Adrenal gland (tissue), 12 donors: ENCODE measurements around the gene TTI1. TPM values are rescaled to one million over a fixed set of nuclear protein-coding genes. Genes with fewer than 3 reads are reported as not detected.

Experiments used
- DNase-seq, 7 donors: peaks; one replicate each; pipeline ENCODE4 v3.0.0-alpha.2; 2019 to 2020
- H3K27ac ChIP-seq, 5 donors: fragments of 200-600 bp; sonication (generic) in 4 of 5; 1 replicate in 3 of 5; 2 replicates in 2 of 5; pipeline versions ENCODE4 v1.5.1 to v1.8.0; 2016 to 2020; ENCODE audit warnings: mild to moderate bottlenecking in 1 of 5
- H3K27me3 ChIP-seq: fragments of 200-600 bp; 2 replicates; pipeline ENCODE4 v1.8.0; 2021
- H3K36me3 ChIP-seq, 2 donors: fragments of 200-600 bp; replicated peaks in 1 of 2; 1 replicate in 1 of 2; 2 replicates in 1 of 2; pipeline versions ENCODE4 v1.5.1 to v1.8.0; 2018 to 2022
- H3K4me1 ChIP-seq, 2 donors: fragments of 200-600 bp; replicated peaks in 1 of 2; 1 replicate in 1 of 2; 2 replicates in 1 of 2; pipeline versions ENCODE4 v1.5.1 to v1.8.0; 2018 to 2021
- H3K4me3 ChIP-seq, 4 donors: fragments of 200-600 bp; sonication (generic) in 3 of 4; one replicate each; pipeline ENCODE4 v1.5.1; 2016 to 2018
- H3K9me3 ChIP-seq, 3 donors: fragments of 200-600 bp; sonication (generic) in 1 of 3; replicated peaks in 1 of 3; 1 replicate in 2 of 3; 2 replicates in 1 of 3; pipeline versions ENCODE4 v1.5.1 to v1.8.0; 2016 to 2021
- CTCF ChIP-seq, 6 experiments: fragments of 450-650 bp in 4 of 6; fragments of 200-600 bp in 2 of 6; sonication (generic) in 1 of 6; IDR thresholded peaks; 1 replicate in 5 of 6; 2 replicates in 1 of 6; pipeline versions ENCODE4 v1.5.1 to v1.8.0; 2016 to 2021; ENCODE audit warnings: antibody characterized with exemption in 6 of 6, mild to moderate bottlenecking in 2 of 6, moderate library complexity in 1 of 6
- POLR2A ChIP-seq, 2 donors: fragments of 450-650 bp; IDR thresholded peaks; one replicate each; pipeline ENCODE4 v1.6.1; 2017; ENCODE audit warnings: antibody characterized with exemption in 2 of 2, mild to moderate bottlenecking in 2 of 2, moderate library complexity in 1 of 2
- WGBS, 4 donors: extraction: QIAGEN DNeasy Blood & Tissue Kit in 2 of 4; methylation state at CpG; one replicate each; pipeline versions ENCODE4 v1.1.5 to v1.1.7; 2013 to 2017; 5-methylcytosine and 5-hydroxymethylcytosine counted together
- intact Hi-C, 2 donors: fragments of 100-400 bp; cut with DNase I; formaldehyde crosslinking; loops; one replicate each; pipeline versions ENCODE4 v1.14.1 to v1.15.0; 2022 to 2023
- polyA plus RNA-seq, 3 donors: library from polyadenylated mRNA; stranded (reverse); fragments of 200-250 nt in 2 of 3; fragments of 350-450 nt in 1 of 3; fragmentation: Illumina TruSeq in 1 of 3; extraction: RNeasy Lipid Tissue Mini Kit (QIAGEN cat#74804) in 1 of 3; gene quantifications; one replicate each; pipeline ENCODE4 v1.2.3, GENCODE V29; 2013 to 2014
- total RNA-seq, 9 donors: library from RNA; depleted of rRNA in 4 of 9; stranded (reverse); fragments of >200 nt in 4 of 9; fragments of 120-200 nt in 1 of 9; fragmentation: NEBNext Ultra II Directional in 1 of 9; extraction: Animal tissue kit (Norgen Biotek cat#: 25700) in 1 of 9; gene quantifications; one replicate each; pipeline versions ENCODE4 v1.1.0 to v1.2.4, GENCODE V29; 2013 to 2023
- donor health status: healthy with polysubstance abuse.
- donor health status: Bipolar disorder and iron deficiency.
- donor health status: DM: yes; HTN: yes; CAD: no.
- donor health status: DM: no; HTN: no; CAD: no.
- donor health status: DM: no; HTN: no; CAD: no.
- donor health status: DM: yes; HTN: yes; CAD: no.

TTI1 gene
- total and polyA plus RNA-seq, 12 donors = 12.5 to 28.7 (median 20.0) TPM

GRCh38 chr20:37935435-37935834 lies 97.8 kb downstream of the TTI1 start:
- Histone ChIP-seq H3K9me3 (no peaks in the 10 kb centered on the region), H3K4me1 (no peaks in the 10 kb centered on the region), H3K4me3 (no peak overlapping the region), H3K36me3 (no peaks in the 10 kb centered on the region), H3K27ac (no peak overlapping the region), H3K27me3 (no peaks in the 10 kb centered on the region)
- DNase-seq = peak in 2 of 7 donors; percentile 15 to 21
- WGBS, 4 donors = 39 to 55% (median 40%) methylated on average over 7 of the region's 7 CpGs
- TF ChIP-seq CTCF (IDR thresholded peaks at IDR 0.05) (no peak), POLR2A (IDR thresholded peaks at IDR 0.05) (no peak)
- intact Hi-C loops = no loop called here

DNA sequence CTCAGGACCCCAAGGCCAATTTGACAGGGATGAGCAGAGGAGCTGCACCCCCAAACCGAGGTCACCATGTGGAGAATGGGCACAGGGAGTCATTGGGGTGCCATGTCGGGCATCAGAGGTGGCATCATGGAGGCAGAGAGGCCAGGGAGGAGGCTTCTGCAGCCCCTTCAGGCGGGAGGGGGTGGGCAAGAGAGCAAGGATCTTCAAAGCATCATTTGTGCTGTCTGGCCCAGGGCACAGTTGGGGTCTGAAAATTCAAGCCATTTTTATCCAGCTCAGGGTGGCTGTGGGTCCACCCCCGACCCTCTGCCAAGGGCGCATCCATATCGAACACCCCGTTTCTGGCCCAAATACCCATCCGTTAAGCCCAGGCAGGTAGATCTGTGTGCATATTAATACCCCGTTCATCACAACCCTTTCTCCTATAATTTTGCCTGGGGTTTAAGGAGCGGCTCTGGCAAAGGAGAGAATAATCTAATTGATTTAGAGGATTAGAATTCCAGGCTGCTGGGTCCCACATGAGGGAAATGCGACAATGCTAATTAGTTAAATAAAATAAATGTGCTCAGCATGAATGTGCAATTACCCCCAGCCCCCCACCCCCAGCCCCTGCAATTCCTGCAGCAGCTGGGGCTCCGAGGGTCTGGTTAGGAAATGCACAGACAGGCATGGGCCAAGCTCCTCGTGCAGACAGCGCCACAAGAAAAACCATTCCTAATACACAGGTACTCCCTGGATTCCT lies 98.5 kb downstream of the TTI1 start:
- H3K27ac ChIP-seq = no peak overlapping the region
- H3K27me3 ChIP-seq = no peaks in the 10 kb centered on the region
- intact Hi-C loops = no loop called here
- no peaks in the 10 kb centered on the region for H3K4me1 ChIP-seq
- WGBS, 4 donors = 80 to 91% (median 88%) methylated on average over 11 to 14 of the region's 14 CpGs
- no peaks in the 10 kb centered on the region for H3K36me3 ChIP-seq
- no peak overlapping the region for H3K4me3 ChIP-seq
- DNase-seq = no peak
- TF ChIP-seq POLR2A (IDR thresholded peaks at IDR 0.05) (no peak), CTCF (IDR thresholded peaks at IDR 0.05) (no peak)
- H3K9me3 ChIP-seq = no peaks in the 10 kb centered on the region

GRCh38 chr20:37933786-37934633 lies 99.2 kb downstream of the TTI1 start:
- no peak for TF ChIP-seq POLR2A (IDR thresholded peaks at IDR 0.05)
- no peak for TF ChIP-seq CTCF (IDR thresholded peaks at IDR 0.05)
- 75 to 82% (median 79%) methylated on average over 13 to 15 of the region's 15 CpGs for WGBS, 4 donors
- H3K9me3 ChIP-seq = no peaks in the 10 kb centered on the region
- H3K27ac ChIP-seq = no peak overlapping the region
- H3K36me3 ChIP-seq = no peaks in the 10 kb centered on the region
- H3K4me3 ChIP-seq = no peak overlapping the region
- H3K4me1 ChIP-seq = no peaks in the 10 kb centered on the region
- DNase-seq = peak in 2 of 7 donors; percentile 27 to 33
- no peaks in the 10 kb centered on the region for H3K27me3 ChIP-seq
- intact Hi-C loops = no loop called here

Other genes with a start within 250 kb of the TTI1 start
- 10 to 100 TPM in 2 of 9 donors, 1 to 10 TPM in 6, under 1 TPM in 1; 0.36 to 14.9 (median 8.0) TPM for gene VSTM2L, start 130.3 kb downstream of the TTI1 start, total RNA-seq
- 10 to 100 TPM in 1 of 3 donors, 1 to 10 TPM in 2; 3.2 to 21.8 (median 6.9) TPM for gene VSTM2L, start 130.3 kb downstream of the TTI1 start, polyA plus RNA-seq
- 10 to 100 TPM; 16.5 to 36.3 (median 27.3) TPM for gene RPRD1B, start 290 bp upstream of the TTI1 start, total RNA-seq
- gene RPRD1B, start 290 bp upstream of the TTI1 start, polyA plus RNA-seq = 10 to 100 TPM in 1 of 3 donors, 1 to 10 TPM in 2; 5.9 to 36.4 (median 6.8) TPM
- gene TGM2, start 131.8 kb upstream of the TTI1 start, total RNA-seq = 100 to 1,000 TPM in 6 of 9 donors, 10 to 100 TPM in 3; 13.4 to 262 (median 108) TPM
- 10 to 100 TPM; 32.1 to 60.8 (median 46.9) TPM for gene TGM2, start 131.8 kb upstream of the TTI1 start, polyA plus RNA-seq
- 1 to 10 TPM in 7 of 9 donors, under 1 TPM in 2; 0.78 to 5.3 (median 1.9) TPM for gene KIAA1755, start 227.3 kb upstream of the TTI1 start, total RNA-seq
- gene KIAA1755, start 227.3 kb upstream of the TTI1 start, polyA plus RNA-seq = 1 to 10 TPM in 2 of 3 donors, under 1 TPM in 1; 0.42 to 8.0 (median 3.2) TPM